GM18517 (cell line): Measurements from ENCODE around the gene C2orf92.
A peak's percentile ranks its signal among the peaks of the same experiment; 100 is the strongest.
"Not testable (repeated sequence)": the region's sequence is repeated elsewhere in the genome, so short reads cannot be mapped to it uniquely, and the experiment has no call there.

Source experiments
- ATAC-seq: cut with Tn5 transposase; IDR thresholded peaks from one replicate; pipeline ENCODE4 v1.9.1; 2021; ENCODE audit warnings: mild to moderate bottlenecking, moderate library complexity; ENCODE audit not compliant: unreplicated experiment

The C2orf92 gene

GRCh38 chr2:97659256-97660043 is 10.1 kb upstream of the C2orf92 start:
- no peak for ATAC-seq

GRCh38 chr2:97660044-97660774 is 9.3 kb upstream of the C2orf92 start:
- ATAC-seq: no peak

- ATAC-seq: no peak
These were observed 8.6 kb upstream of the C2orf92 start for GRCh38 chr2:97660775-97661389.

GRCh38 chr2:97661927-97662326 is 7.6 kb upstream of the C2orf92 start:
- no peak for ATAC-seq

GRCh38 chr2:97662386-97662894 is 7.1 kb upstream of the C2orf92 start:
- no peak for ATAC-seq

- ATAC-seq: peak; percentile 35
These were observed 6.5 kb upstream of the C2orf92 start for GRCh38 chr2:97662895-97663625.

- ATAC-seq: no peak
These were observed 5.9 kb upstream of the C2orf92 start for GRCh38 chr2:97663626-97663961.

- peak; percentile 93 for ATAC-seq
These were observed 5.4 kb upstream of the C2orf92 start, which contains the start of gene ACTR1B for GRCh38 chr2:97663962-97664635. TSS of gene ACTR1B (minus strand) at chr2:97664044. CDS start at chr2:97663890, 154 bp downstream.

GRCh38 chr2:97664636-97664970 is 4.9 kb upstream of the C2orf92 start:
- no peak for ATAC-seq

GRCh38 chr2:97670471-97670870 is 958 bp downstream of the C2orf92 start:
- ATAC-seq: no peak

GRCh38 chr2:97671526-97671925 is 2.0 kb downstream of the C2orf92 start:
- no peak for ATAC-seq

GRCh38 chr2:97672606-97673140 is 3.2 kb downstream of the C2orf92 start:
- not testable (repeated sequence) for ATAC-seq

GRCh38 chr2:97673182-97673914 is 3.8 kb downstream of the C2orf92 start:
- no peak for ATAC-seq

GRCh38 chr2:97673915-97674283 is 4.4 kb downstream of the C2orf92 start:
- ATAC-seq: no peak

GRCh38 chr2:97675430-97676113 is 6.1 kb downstream of the C2orf92 start:
- no peak for ATAC-seq

- no peak for ATAC-seq
These were observed 7.1 kb downstream of the C2orf92 start for GRCh38 chr2:97676620-97677019.

GRCh38 chr2:97677480-97677879 is 8.0 kb downstream of the C2orf92 start:
- no peak for ATAC-seq

- no peak for ATAC-seq
These were observed 8.8 kb downstream of the C2orf92 start for GRCh38 chr2:97678298-97678697.

GRCh38 chr2:97687235-97687634 is 17.7 kb downstream of the C2orf92 start:
- ATAC-seq: not testable (repeated sequence)
